Suprapubic skin (tissue), 4 donors: Measurements from ENCODE around the gene RHBDD1. TPM values are rescaled to one million over a fixed set of nuclear protein-coding genes. Genes with fewer than 3 reads are reported as not detected.

Experiments used
- DNase-seq, 2 donors: peaks; one replicate each; pipeline ENCODE4 v3.0.0-alpha.2; 2019; ENCODE audit warnings: low spot score in 2 of 2
- H3K27ac ChIP-seq: fragments of 200-600 bp; sonication (generic); one replicate; pipeline ENCODE4 v1.5.1; 2019
- H3K27me3 ChIP-seq: fragments of 200-600 bp; sonication (generic); one replicate; pipeline ENCODE4 v1.5.1; 2019
- H3K36me3 ChIP-seq: fragments of 200-600 bp; sonication (generic); one replicate; pipeline ENCODE4 v1.5.1; 2019
- H3K4me1 ChIP-seq: fragments of 200-600 bp; sonication (generic); one replicate; pipeline ENCODE4 v1.5.1; 2019
- H3K4me3 ChIP-seq: fragments of 200-600 bp; sonication (generic); one replicate; pipeline ENCODE4 v1.5.1; 2019; ENCODE audit warnings: mild to moderate bottlenecking
- H3K9me3 ChIP-seq: fragments of 200-600 bp; sonication (generic); one replicate; pipeline ENCODE4 v1.5.1; 2019
- CTCF ChIP-seq, 2 donors: fragments of 200-600 bp in 1 of 2; fragments of 450-650 bp in 1 of 2; sonication (generic) in 1 of 2; IDR thresholded peaks; one replicate each; pipeline ENCODE4 v1.5.1; 2016 to 2019; ENCODE audit warnings: antibody characterized with exemption in 2 of 2, mild to moderate bottlenecking in 1 of 2, moderate library complexity in 1 of 2
- EP300 ChIP-seq: sonication (generic); formaldehyde crosslinking; IDR thresholded peaks from one replicate; pipeline ENCODE4 v1.6.1; 2017; ENCODE audit warnings: antibody characterized with exemption
- POLR2A ChIP-seq, 2 donors: fragments of 450-650 bp; IDR thresholded peaks; one replicate each; pipeline ENCODE4 v1.6.1; 2017; ENCODE audit warnings: antibody characterized with exemption in 2 of 2, mild to moderate bottlenecking in 2 of 2, moderate library complexity in 2 of 2
- POLR2AphosphoS5 ChIP-seq, 3 donors: sonication (generic); formaldehyde crosslinking; IDR thresholded peaks; one replicate each; pipeline ENCODE4 v1.6.1; 2017; ENCODE audit warnings: antibody characterized with exemption in 3 of 3
- WGBS: methylation state at CpG from one replicate; pipeline ENCODE4 v1.1.5; 2018; 5-methylcytosine and 5-hydroxymethylcytosine counted together
- total RNA-seq, 4 donors: library from RNA; depleted of rRNA; stranded (reverse); fragments of >200 nt; gene quantifications; one replicate each; pipeline ENCODE4 v1.1.0, GENCODE V29; 2016

Gene RHBDD1
- total RNA-seq = 10 to 100 TPM; 14.0 to 41.8 (median 20.7) TPM

- H3K27ac ChIP-seq = peak within 1 kb of the TSS; percentile 99
- no peaks in the 10 kb centered on the region for H3K36me3 ChIP-seq
- H3K9me3 ChIP-seq = no peaks in the 10 kb centered on the region
- DNase-seq = peak; percentile 95 to 96
- peaks cover 30% of the 10 kb centered on the region for H3K4me1 ChIP-seq
- no peaks in the 10 kb centered on the region for H3K27me3 ChIP-seq
- H3K4me3 ChIP-seq = peak within 1 kb of the TSS; percentile 81
- TF ChIP-seq EP300 = no peak
- peak in 1 of 2 donors; percentile 91 for TF ChIP-seq POLR2A (IDR thresholded peaks at IDR 0.05)
- TF ChIP-seq CTCF (IDR thresholded peaks at IDR 0.05) = no peak
- peak in 2 of 3 donors; percentile 67 to 70 for TF ChIP-seq POLR2AphosphoS5 (IDR thresholded peaks at IDR 0.05)
- WGBS = 0% methylated on average over 29 of the region's 75 CpGs
Measured at GRCh38 chr2:226835796-226836547, at the start of gene RHBDD1. Gene RHBDD1, plus strand, starts transcription at chr2:226836054. Its CDS starts 28,640 bp downstream, at chr2:226864694.

- H3K9me3 ChIP-seq = no peaks in the 10 kb centered on the region
- peaks cover 40% of the 10 kb centered on the region for H3K4me1 ChIP-seq
- no peak for TF ChIP-seq POLR2AphosphoS5 (IDR thresholded peaks at IDR 0.05)
- no peak for TF ChIP-seq EP300
- TF ChIP-seq CTCF (IDR thresholded peaks at IDR 0.05) = no peak
- TF ChIP-seq POLR2A (IDR thresholded peaks at IDR 0.05) = no peak
- H3K4me3 ChIP-seq = no peak overlapping the region
- H3K27ac ChIP-seq = no peak overlapping the region
- H3K27me3 ChIP-seq = no peaks in the 10 kb centered on the region
- no peak for DNase-seq
- peaks cover 3% of the 10 kb centered on the region for H3K36me3 ChIP-seq
Measured at GRCh38 chr2:226788064-226788463, 47.8 kb upstream of the RHBDD1 start.

- Histone ChIP-seq H3K4me3 (no peak overlapping the region), H3K9me3 (no peaks in the 10 kb centered on the region), H3K4me1 (peaks cover 48% of the 10 kb centered on the region), H3K27me3 (no peaks in the 10 kb centered on the region), H3K27ac (no peak overlapping the region), H3K36me3 (no peaks in the 10 kb centered on the region)
- no peak for DNase-seq
- WGBS = 56% methylated on average over 3 of the region's 3 CpGs
- TF ChIP-seq POLR2AphosphoS5 (IDR thresholded peaks at IDR 0.05) = no peak
- no peak for TF ChIP-seq CTCF (IDR thresholded peaks at IDR 0.05)
- TF ChIP-seq POLR2A (IDR thresholded peaks at IDR 0.05) = no peak
- TF ChIP-seq EP300 = no peak
Measured at GRCh38 chr2:226788881-226789490, 46.9 kb upstream of the RHBDD1 start.

- Histone ChIP-seq H3K27me3 (no peaks in the 10 kb centered on the region), H3K36me3 (no peaks in the 10 kb centered on the region), H3K4me1 (peaks cover 56% of the 10 kb centered on the region), H3K4me3 (no peak overlapping the region), H3K9me3 (no peaks in the 10 kb centered on the region), H3K27ac (no peak overlapping the region)
- no peak for TF ChIP-seq EP300
- WGBS = 82% methylated on average over 1 of the region's 1 CpG
- no peak for DNase-seq
Measured at GRCh38 chr2:226790011-226790410, 45.8 kb upstream of the RHBDD1 start.

- Histone ChIP-seq H3K4me3 (peak overlapping the region; percentile 68), H3K4me1 (peaks cover 60% of the 10 kb centered on the region), H3K27ac (peak overlapping the region; percentile 94), H3K36me3 (no peaks in the 10 kb centered on the region), H3K9me3 (no peaks in the 10 kb centered on the region), H3K27me3 (no peaks in the 10 kb centered on the region)
- DNase-seq = no peak
- TF ChIP-seq CTCF (IDR thresholded peaks at IDR 0.05) (no peak), EP300 (no peak), POLR2AphosphoS5 (IDR thresholded peaks at IDR 0.05) (no peak), POLR2A (IDR thresholded peaks at IDR 0.05) (no peak)
- 72% methylated on average over 2 of the region's 2 CpGs for WGBS
Measured at GRCh38 chr2:226790431-226790830, 45.4 kb upstream of the RHBDD1 start.
